ENCODE results near the gene MEX3D.
"Not testable (repeated sequence)": the region's sequence is repeated elsewhere in the genome, so short reads cannot be mapped to it uniquely, and the experiment has no call there.

Gene MEX3D

DNA sequence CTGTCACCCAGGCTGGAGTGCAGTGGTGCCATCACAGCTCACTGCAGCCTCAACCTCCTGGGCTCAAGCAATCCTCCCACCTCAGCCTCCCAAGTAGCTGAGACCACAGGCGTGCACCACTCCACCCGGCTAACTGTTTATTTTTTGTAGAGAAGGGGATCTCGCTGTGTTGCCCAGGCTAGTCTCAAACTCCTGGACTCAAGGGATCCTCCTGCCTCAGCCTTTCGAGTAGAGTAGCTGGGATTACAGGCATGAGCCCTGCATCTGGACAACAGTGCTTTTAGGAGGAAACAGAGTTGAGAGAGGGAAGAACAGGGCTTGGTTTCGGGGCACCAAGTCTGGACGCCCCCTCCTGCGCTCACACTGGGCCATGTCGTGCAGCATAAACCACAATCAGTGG lies 48.3 kb downstream of the MEX3D start:
- H3K4me3 ChIP-seq; DNase-seq (ENCODE audit: low spot score in 2 of 2); in situ Hi-C loops (cut with MboI; ENCODE audit: low sequenced_read_pairs); H3K27me3 ChIP-seq (ENCODE audit: low read depth); H3K9me3 ChIP-seq; H3K36me3 ChIP-seq (replicated peaks); H3K4me1 ChIP-seq: not testable (repeated sequence)

DNA sequence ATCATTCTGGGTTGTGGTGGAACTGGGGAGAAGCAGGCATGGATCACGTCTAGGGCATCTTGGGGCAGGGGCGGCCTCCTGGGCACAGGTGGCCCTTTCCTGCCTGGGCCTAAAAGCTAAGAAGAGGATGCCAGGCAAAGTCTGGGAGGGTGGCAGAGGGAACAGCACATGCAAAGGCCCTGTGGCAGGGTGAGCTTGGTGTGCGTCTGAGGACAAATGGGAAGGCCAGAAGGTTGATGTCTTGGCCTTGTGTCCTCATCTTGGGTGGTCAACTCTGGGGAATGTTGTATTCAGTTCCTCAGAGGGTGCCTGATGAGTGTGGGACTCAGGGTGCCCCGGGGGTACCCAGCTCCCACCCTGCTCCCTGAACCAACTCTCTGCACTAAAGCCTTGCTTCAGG lies 49.7 kb downstream of the MEX3D start:
- no peaks in the 10 kb centered on the region for H3K9me3 ChIP-seq
- no peaks in the 10 kb centered on the region for H3K36me3 ChIP-seq (replicated peaks)
- in situ Hi-C loops (cut with MboI; ENCODE audit: low sequenced_read_pairs), result no loop called here
- no peaks in the 10 kb centered on the region for H3K27me3 ChIP-seq (ENCODE audit: low read depth)
- no peaks in the 10 kb centered on the region for H3K4me1 ChIP-seq
- H3K4me3 ChIP-seq, result no peak overlapping the region
- DNase-seq (ENCODE audit: low spot score in 2 of 2), result no peak

DNA sequence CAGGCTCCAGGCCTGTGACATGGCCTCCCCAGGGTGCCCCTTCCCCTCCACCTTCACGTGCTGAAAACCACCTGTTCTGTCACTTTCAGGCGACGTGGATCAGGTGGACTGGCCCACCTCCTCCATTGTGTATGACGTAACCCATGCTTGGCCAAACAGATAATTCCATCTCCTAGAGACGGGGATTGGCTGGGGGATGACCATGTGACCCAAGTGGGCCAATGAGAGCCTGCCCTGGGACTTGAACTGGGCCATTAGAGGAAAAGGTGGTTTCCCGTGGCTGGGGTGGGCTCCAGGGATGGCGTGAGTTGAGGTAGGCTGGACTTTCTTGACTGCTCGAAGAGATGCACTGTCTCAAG lies 51.8 kb downstream of the MEX3D start:
- no peaks in the 10 kb centered on the region for H3K27me3 ChIP-seq (ENCODE audit: low read depth)
- in situ Hi-C loops (cut with MboI; ENCODE audit: low sequenced_read_pairs), result no loop called here
- H3K4me1 ChIP-seq, result 0 out of 2 replicates have a peak, but pooled peaks cover 2% of the 10 kb centered on the region
- H3K36me3 ChIP-seq (replicated peaks), result no peaks in the 10 kb centered on the region
- peak in 1 of 2 experiments; percentile 48 for DNase-seq (ENCODE audit: low spot score in 2 of 2)
- no peaks in the 10 kb centered on the region for H3K9me3 ChIP-seq
- no peak overlapping the region for H3K4me3 ChIP-seq

DNA sequence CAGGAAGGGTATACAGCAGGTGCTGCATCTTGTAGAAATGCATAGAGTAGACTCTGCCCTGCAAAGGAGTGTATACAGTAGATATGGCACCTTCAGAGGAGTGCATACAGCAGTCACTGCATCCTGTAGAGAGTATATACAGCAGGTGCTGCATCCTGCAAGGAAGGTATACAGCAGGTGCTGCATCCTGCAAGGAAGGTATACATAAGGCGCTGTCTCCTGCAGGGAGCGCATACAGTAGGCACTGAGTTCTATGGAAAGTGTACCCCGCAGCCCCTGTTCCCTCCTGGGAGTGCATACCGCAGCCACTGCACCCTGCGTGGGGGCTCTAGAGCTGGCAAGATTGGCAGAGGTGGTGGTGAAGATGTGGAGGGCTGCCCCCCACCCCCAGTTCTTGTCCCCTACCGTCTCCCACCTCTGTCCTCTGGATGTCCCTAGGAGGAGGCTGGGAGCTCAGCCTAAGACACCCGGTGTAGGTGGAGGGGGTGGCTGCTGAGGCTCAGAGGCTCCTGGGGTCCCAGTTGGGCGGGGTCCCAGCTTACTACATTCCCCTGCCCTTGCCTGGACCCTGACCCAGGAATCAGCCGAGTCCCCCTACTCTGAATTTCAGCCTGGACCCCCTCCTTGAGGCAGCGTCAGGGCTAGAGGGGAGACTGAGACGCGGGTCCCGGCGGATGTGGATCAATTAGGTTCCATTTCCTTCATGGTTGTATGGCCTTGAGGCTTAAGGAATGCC lies 53.0 kb downstream of the MEX3D start:
- H3K4me1 ChIP-seq, result 0 out of 2 replicates have a peak, but pooled peaks cover 6% of the 10 kb centered on the region
- H3K9me3 ChIP-seq, result no peaks in the 10 kb centered on the region
- H3K27me3 ChIP-seq (ENCODE audit: low read depth), result no peaks in the 10 kb centered on the region
- H3K4me3 ChIP-seq, result no peak overlapping the region
- DNase-seq (ENCODE audit: low spot score in 2 of 2), result no peak
- in situ Hi-C loops (cut with MboI; ENCODE audit: low sequenced_read_pairs), result no loop called here
- H3K36me3 ChIP-seq (replicated peaks), result no peaks in the 10 kb centered on the region

DNA sequence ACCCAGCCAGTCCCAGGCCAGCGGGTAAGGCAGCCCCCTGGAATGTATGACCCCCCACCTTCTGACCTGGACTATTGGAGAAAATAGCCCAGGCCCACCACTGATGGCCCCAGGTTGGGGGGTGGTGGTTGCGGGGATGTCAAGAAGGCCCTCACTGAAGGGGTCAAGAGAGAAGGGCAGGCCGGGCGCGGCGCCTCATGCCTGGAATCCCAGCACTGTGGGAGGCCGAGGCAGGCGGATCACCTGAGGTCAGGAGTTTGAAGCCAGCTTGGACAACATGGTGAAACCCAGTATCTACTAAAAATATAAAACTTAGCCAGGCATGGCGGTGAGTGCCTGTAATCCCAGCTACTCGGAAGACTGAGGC lies 53.8 kb downstream of the MEX3D start:
- Histone ChIP-seq H3K27me3 (ENCODE audit: low read depth) (no peaks in the 10 kb centered on the region), H3K4me1 (0 out of 2 replicates have a peak, but pooled peaks cover 6% of the 10 kb centered on the region), H3K4me3 (no peak overlapping the region), H3K36me3 (replicated peaks) (no peaks in the 10 kb centered on the region), H3K9me3 (no peaks in the 10 kb centered on the region)
- in situ Hi-C loops (cut with MboI; ENCODE audit: low sequenced_read_pairs), result no loop called here
- DNase-seq (ENCODE audit: low spot score in 2 of 2), result no peak

DNA sequence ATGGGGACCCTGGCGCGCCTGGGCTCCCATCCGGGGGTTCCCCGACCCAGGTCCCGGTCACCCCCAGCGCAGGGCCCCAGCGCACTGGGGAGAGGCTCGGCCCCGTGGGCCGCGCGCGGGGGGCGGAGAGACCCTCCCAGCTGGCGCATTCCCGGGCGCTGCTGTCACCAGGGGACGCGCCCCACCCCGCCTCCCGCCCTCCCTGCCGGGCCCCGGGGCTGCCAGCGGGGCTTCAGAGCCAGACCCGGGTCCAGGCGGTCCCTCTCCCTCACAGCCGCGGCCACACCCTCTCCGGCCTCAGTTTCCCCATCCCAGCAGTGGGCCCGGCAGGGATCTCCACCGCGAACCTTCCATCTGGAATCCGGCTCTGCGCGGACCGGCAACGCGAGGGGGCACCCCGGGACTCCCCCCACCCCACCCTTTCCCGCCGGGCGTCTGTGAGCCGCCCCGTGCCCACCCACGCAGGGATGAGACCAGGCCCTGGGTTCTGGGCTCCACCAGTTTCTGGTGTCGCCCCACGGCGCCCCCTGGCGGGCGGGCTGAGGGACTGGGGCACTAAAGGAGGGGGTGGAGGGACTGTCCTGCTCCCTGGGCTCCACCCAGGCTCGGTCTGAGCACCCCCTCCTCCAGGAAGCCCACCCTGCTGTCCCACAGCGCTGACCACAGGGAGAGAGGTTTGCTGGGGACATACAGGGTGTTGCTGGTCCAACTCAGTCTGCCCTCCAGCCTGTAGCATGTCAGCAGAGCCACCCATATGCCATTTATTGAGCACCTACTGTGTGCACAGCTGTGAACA lies 54.4 kb downstream of the MEX3D start:
- Histone ChIP-seq H3K9me3 (peaks cover under 1% of the 10 kb centered on the region; the same call in 1 of the 2 replicates), H3K4me3 (peak overlapping the region; percentile 37), H3K36me3 (replicated peaks) (no peaks in the 10 kb centered on the region; the same call in 1 of the 2 replicates), H3K27me3 (ENCODE audit: low read depth) (no peaks in the 10 kb centered on the region), H3K4me1 (peaks cover 6% of the 10 kb centered on the region; the same call in 1 of the 2 replicates)
- DNase-seq (ENCODE audit: low spot score in 2 of 2), result peak in 1 of 2 experiments; percentile 74
- in situ Hi-C loops (cut with MboI; ENCODE audit: low sequenced_read_pairs), result no loop called here

DNA sequence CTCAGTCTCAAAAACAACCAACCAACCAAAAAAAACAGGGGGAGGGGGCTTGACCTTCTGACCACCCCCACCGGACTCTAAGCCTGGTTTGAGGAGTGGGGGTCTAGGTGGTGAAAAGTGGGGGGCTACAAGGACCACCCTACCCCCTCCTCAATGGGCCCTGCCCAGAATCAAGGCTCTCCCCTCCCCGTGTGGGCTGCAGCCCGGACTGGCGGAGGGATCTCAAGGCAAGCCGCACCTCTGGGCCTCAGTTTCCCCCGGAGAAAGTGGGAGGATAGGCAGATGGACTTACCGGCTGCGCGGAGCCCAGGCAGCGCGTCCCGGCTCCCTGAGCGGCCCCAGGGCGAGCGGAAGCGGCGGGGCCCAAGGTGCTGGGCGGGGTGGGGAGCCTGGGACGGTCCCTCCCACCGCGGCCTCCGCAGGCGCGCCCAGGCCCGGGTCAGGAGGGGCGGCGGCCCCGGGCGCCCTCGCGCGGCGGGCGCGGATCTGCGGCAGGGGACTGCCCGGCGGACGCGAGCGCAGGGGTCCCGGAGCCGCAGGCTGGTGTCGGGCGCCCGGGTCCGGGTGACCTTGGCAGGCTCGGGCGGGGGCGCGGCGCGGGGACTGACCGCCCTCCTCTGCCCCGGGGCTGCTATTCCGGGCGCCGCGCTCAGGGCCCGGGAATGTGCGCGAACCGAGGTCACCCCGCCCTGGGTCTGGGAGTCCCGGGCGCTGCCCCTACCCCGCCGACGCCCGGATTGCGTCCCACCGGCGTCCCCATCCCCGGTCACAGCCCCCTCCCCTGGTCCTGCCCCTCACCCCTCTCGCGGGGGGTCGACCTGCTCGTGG lies 55.2 kb downstream of the MEX3D start, which contains the start of gene ADAMTSL5:
Gene ADAMTSL5, minus strand, starts transcription at position 349 of the 828 bp plus-strand sequence. CDS start 2,076 bp downstream, outside the sequence.
- in situ Hi-C loops (cut with MboI; ENCODE audit: low sequenced_read_pairs), result no loop called here
- Histone ChIP-seq H3K36me3 (replicated peaks) (no peaks in the 10 kb centered on the region; the same call in 1 of the 2 replicates), H3K4me1 (peaks cover 9% of the 10 kb centered on the region), H3K4me3 (peak within 1 kb of the TSS; percentile 37), H3K9me3 (peaks cover 3% of the 10 kb centered on the region; the same call in 1 of the 2 replicates), H3K27me3 (ENCODE audit: low read depth) (no peaks in the 10 kb centered on the region)
- DNase-seq (ENCODE audit: low spot score in 2 of 2), result peak; percentile 65 to 82

DNA sequence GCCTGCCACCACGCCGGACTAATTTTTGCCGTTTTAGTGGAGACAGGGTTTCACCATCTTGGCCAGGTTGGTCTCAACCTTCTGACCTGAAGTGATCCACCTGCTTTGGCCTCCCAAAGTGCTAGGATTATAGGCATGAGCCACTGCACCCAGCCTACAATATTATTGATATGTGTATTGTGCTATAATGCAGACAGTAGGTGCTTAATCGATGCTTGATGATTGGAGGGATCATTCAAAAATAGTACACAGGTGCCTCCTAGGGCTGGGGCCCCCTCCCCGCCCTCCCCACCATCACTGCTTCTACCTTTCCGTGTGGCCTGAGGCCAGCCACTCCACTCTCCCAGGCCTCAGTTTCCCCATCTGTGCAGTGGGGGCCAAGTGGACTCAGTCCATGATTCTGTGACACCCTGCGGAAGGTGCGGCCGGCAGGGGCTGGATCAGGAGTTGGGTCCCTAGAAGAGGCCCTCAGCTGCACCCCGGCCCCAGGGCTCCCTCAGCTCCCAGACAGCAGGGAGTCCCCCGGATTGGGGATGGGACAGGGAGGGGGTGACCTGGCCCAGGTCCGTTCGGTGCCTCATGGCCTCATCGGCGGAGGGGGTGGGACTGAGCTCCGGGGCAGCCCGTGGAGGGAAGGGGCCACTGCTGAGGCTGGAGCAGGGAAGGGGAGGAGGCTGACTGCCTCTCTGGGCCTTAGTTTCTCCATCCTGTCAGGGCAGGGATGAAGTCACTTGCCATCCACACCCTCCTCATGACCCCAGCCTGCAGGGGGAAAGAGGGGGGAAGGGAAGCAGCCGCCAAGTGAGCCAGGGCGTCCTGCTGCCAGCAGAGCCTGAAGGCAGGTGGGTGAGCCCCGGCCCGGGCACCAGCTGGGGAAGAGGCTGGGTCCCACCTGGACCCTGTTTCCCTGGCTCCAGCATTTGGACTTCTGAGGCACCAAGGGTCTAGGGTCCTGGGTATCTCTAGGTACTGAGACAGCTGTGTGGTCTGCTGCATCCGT lies 56.5 kb downstream of the MEX3D start:
- in situ Hi-C loops (cut with MboI; ENCODE audit: low sequenced_read_pairs), result no loop called here
- H3K27me3 ChIP-seq (ENCODE audit: low read depth), result no peaks in the 10 kb centered on the region
- H3K9me3 ChIP-seq, result peaks cover 3% of the 10 kb centered on the region; the same call in 1 of the 2 replicates
- no peaks in the 10 kb centered on the region; the same call in 1 of the 2 replicates for H3K36me3 ChIP-seq (replicated peaks)
- no peak overlapping the region for H3K4me3 ChIP-seq
- no peak for DNase-seq (ENCODE audit: low spot score in 2 of 2)
- H3K4me1 ChIP-seq, result peaks cover 12% of the 10 kb centered on the region

DNA sequence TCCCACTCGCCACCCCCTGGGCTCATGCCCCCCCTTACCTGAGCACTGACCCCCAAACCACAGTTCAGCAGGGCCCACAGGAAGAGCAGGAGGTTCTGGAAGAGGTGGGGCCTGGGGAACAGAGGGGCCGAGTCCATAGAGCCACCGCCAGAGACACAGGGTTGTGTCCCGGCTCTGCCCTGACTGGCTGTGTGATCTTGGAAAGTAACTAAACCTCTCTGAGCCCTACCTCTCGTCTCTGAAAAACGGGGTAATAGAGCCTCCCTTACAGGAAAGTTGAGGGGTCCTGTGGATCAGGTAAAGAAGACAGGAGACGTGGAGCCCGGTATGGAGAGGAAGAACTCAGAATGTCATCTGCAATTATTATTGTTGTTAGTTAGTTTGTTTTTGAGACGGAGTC lies 57.3 kb downstream of the MEX3D start:
- Histone ChIP-seq H3K4me1 (peaks cover 12% of the 10 kb centered on the region), H3K27me3 (ENCODE audit: low read depth) (no peaks in the 10 kb centered on the region), H3K9me3 (peaks cover 3% of the 10 kb centered on the region; the same call in 1 of the 2 replicates), H3K36me3 (replicated peaks) (no peaks in the 10 kb centered on the region; the same call in 1 of the 2 replicates), H3K4me3 (no peak overlapping the region)
- no peak for DNase-seq (ENCODE audit: low spot score in 2 of 2)
- in situ Hi-C loops (cut with MboI; ENCODE audit: low sequenced_read_pairs), result no loop called here

DNA sequence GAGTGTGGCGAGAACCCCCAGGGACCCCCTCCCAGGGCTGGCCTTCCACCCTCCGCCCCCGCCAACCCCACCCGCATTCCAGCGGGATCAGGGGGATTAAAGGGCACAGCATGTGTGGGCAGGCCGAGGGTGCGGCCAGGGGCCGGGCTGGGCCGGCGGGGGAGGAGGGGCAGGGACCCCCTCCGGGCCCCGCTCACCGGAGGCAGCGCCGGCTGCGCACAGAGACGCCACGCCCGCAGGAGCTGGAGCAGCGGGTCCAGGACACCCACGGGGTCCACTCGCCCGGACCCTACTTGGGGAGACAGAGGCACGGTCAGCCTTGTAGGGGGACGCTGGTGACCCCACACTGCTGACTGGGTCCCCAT lies 57.7 kb downstream of the MEX3D start:
- Histone ChIP-seq H3K4me3 (no peak overlapping the region), H3K27me3 (ENCODE audit: low read depth) (no peaks in the 10 kb centered on the region), H3K36me3 (replicated peaks) (no peaks in the 10 kb centered on the region; the same call in 1 of the 2 replicates), H3K9me3 (peaks cover 3% of the 10 kb centered on the region; the same call in 1 of the 2 replicates), H3K4me1 (peaks cover 12% of the 10 kb centered on the region)
- peak in 1 of 2 experiments; percentile 50 for DNase-seq (ENCODE audit: low spot score in 2 of 2)
- in situ Hi-C loops (cut with MboI; ENCODE audit: low sequenced_read_pairs), result no loop called here

DNA sequence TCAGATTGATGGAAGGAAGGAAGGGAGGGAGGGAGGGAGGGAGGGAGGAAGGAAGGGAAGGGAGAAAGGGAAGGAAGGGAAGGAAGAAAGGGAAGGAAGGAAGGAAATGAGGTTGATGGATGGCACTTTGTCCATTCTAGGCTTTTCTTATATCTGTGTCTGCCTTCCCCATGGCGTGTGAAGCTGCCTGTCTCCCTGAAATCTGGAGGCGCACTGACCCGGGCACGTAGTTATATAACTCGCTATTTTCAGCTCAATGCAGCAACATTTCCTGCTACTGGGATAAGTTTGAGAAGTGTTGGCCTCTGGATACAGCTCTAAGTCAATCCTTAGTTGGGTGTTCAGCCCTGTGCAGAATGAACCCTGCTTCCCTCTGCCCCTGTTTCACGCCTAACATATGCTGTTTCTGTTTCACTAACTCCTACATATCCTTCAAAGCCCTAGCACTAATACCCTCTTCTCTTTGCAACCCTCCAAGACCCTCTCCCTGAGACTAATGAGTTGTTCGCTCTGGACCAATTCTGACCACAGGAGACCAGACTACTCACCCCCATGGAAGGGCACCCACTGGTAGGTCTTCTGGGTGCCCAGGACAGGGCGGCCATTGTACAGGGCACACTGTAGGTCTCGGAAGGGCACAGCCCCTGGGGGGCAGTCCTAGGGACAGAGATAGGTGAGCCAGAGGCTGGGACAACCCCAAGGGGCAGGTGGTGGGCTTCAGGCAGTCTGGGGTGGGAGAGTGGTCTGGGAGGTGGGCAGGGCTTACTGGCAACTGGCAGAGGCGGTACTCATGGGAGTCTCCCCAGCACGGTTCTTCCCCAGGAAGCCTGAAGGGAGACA lies 58.3 kb downstream of the MEX3D start:
- peaks cover 12% of the 10 kb centered on the region for H3K4me1 ChIP-seq
- no peak for DNase-seq (ENCODE audit: low spot score in 2 of 2)
- H3K4me3 ChIP-seq, result no peak overlapping the region
- no peaks in the 10 kb centered on the region for H3K27me3 ChIP-seq (ENCODE audit: low read depth)
- H3K36me3 ChIP-seq (replicated peaks), result no peaks in the 10 kb centered on the region; the same call in 1 of the 2 replicates
- H3K9me3 ChIP-seq, result peaks cover 3% of the 10 kb centered on the region; the same call in 1 of the 2 replicates
- in situ Hi-C loops (cut with MboI; ENCODE audit: low sequenced_read_pairs), result no loop called here

DNA sequence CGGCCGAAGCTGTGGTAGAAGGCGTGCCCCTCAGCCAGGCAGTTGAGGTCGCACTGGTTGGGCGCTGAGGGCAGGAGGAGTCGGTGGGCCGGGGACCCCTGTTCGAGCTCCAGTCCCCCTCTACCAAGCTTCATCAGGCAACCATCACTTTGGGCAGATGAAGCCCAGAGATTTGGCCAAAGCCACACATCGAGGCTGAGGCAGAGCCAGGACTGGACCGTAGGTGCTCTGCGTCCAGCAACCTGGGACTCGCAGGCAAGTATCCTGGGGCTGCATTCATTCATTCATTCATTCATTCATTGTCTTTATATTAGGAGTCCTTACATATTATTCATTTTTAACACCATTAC lies 59.6 kb downstream of the MEX3D start:
- Histone ChIP-seq H3K4me3 (peak overlapping the region; percentile 19), H3K4me1 (peaks cover 12% of the 10 kb centered on the region), H3K36me3 (replicated peaks) (no peaks in the 10 kb centered on the region; the same call in 1 of the 2 replicates), H3K9me3 (peaks cover 3% of the 10 kb centered on the region; the same call in 1 of the 2 replicates), H3K27me3 (ENCODE audit: low read depth) (no peaks in the 10 kb centered on the region)
- in situ Hi-C loops (cut with MboI; ENCODE audit: low sequenced_read_pairs), result no loop called here
- DNase-seq (ENCODE audit: low spot score in 2 of 2), result no peak

All from HAP-1 (cell line).